ENCODE data around the gene TMEM50A.

GRCh38 chr1:25356848-25357247 is 18.7 kb downstream of the TMEM50A start:
- TF ChIP-seq CTCF (IDR thresholded peaks at IDR 0.05) (no peak), POLR2AphosphoS5 (IDR thresholded peaks at IDR 0.05; ENCODE audit: insufficient read depth in 1 of 2, low read depth in 1 of 2) (no peak)

Data from vagina (tissue), 2 donors.